NCI-H2081 (cell line): Measurements from ENCODE around the gene CDK13.

ENCODE experiments used
- DNase-seq, 2 experiments: peaks; one replicate each; lab custom pipeline; 2025; lab: John Stamatoyannopoulos, UW

CDK13 gene

DNA sequence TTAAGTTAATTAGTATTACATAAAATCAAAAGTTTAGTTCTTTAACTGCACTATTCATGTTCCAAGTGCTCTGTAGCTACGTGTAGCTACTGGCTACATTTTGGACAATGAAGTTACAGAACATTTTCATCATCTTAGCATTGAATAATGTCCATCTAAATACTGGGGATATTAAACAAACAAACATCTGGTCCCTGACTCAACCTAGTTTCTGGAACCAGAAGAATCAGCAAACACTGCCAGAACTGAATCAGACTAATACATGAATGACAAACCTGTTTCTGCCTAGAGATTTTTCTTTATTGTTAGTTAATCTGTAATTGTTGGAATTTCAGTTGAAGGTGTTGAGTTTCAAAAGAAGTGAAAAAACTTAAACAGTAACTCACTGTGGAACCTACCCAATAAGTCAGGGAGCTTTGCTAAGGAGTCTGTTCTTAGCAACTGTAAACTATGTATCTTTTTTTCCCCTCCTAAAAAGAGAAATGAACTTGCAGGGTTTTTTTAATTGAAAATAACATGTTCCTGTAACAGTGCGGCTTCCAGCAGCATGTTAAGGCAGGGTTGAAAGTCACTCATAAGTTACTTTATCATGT, 58.3 kb downstream of the CDK13 start:
- no peak for DNase-seq

DNA sequence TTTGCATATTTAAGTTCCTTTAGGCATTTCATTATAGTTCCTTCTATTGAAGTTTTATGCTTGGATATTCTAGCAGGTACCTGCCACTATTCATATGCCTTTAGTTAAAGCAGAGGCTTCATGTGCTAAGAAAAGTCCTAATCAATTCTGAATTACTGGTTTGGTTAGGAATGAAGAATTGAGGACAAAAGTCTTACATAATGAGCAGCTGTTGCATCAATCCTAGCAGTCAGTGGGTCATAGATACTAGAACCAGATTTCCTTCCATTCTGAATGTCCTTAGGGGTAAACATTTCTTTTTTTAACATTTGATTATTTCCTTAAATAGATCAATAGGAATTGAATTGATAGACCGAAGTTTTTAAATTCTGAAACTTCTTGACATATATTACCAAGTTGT, 59.2 kb downstream of the CDK13 start:
- DNase-seq, result no peak

DNA sequence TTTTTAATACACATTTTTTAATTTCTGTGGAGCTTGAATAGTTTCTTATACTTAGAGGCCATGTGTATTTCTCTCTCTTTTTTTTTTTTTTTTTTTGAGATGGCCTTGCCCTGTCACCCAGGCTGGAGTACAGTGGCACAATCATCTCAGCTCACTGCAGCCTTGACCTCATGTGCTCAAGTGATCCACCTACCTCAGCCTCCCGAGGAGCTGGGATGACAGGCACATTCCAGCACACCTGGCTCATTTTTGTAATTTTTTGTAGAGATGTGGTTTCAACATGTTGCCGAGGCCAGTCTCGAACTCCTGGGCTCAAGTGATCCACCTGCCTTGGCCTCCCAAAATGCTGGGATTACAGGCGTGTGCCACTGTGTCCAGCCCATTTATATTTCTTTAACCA, 64.3 kb downstream of the CDK13 start:
- no peak for DNase-seq

DNA sequence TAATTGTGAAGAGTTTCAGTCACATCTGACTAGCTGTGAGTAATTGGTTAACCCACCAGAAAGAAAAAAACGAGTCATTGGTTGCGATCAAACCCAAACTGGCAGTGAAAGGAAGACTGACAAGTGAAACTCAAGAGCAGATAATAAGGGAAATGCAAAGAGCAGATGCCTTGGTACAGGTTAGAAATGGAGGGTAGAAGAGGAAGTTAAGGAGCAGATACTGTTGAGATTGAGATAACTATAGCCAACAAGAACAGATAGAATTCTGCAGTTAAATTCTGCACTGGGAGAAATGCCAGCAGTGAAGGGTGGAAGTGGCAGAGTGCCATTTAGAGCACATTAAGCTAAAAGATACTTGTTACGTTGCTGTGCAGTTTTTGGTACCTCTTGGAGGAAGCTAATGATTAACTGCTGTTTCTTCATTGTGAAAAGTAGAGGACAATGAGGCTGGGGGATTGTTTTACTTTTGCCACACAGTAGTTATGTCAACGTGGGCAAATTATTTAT, 65.8 kb downstream of the CDK13 start:
- DNase-seq, result peak; percentile 2 to 59

DNA sequence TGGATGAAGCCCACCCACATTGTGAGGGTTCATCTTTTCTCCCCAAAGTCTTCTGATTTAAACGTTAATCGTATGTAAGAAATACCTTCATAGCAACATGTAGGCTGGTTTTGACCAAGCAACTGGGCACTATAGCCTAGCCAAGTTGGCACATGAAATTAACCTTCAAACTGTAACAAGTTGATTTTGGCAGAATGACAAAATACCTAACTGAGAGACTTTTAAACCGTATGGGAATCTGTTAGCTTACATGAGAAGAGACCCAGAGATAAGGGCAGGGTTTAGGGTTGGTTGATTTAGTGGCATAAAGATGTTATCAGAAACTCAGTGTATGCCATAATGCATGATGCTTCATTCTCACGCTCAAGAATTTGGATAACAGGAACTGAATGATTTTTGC, 69.5 kb downstream of the CDK13 start:
- no peak for DNase-seq

DNA sequence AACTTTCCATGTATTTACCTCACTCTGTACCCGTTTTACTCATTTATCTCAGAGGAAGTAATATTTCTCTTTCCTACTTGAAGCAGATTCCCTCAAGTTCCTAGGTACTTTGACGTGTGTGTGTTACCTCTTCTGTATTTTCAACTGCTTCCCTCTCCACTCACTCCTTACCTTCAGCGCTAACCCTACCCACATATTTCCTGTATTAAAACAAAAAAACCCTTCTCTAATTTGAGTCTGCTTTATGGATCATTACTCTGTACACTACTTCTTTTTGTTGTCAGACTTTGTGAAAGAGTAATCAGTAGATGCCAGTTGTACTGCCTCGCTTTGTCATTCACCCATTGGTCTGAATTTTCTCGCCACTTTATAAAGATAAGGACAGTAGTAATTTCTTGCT, 74.0 kb downstream of the CDK13 start:
- no peak for DNase-seq

DNA sequence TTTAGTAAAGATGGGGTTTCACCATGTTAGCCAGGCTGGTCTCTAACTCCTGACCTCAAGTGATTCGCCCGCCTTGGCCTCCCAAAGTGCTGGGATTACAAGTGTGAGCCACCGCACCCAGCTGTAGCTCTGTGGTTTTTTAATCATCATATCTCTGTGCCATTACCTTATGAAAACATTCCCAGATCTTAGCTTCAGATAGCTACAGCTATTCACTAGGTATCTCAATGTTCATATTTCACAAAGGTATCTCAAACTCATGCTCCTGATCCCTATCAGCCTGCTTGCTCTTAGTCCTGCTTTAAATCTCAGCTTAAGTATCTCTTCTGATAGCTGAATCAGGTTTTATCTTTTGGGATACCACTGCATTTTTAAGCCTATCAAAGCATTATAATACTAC, 74.8 kb downstream of the CDK13 start:
- no peak for DNase-seq

DNA sequence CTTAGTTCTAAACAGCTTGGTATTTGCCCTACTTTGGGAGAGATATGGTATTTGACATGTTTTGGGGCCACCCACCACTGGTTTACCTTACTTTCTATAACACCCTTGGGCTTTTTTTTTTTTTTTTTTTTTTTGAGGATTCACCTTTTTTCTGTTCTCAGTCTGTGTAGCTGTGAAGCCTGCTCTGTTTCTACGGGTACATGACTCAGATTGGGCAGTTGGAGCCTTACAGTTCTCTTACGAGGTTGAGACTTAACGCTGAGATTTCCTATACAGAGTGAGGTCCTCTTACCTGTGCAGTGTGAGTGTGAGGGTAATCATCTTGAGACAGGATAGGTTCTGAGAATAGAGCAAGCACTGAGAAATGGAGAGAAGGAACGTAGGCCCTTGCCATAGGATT, 77.5 kb downstream of the CDK13 start:
- DNase-seq, result no peak

DNA sequence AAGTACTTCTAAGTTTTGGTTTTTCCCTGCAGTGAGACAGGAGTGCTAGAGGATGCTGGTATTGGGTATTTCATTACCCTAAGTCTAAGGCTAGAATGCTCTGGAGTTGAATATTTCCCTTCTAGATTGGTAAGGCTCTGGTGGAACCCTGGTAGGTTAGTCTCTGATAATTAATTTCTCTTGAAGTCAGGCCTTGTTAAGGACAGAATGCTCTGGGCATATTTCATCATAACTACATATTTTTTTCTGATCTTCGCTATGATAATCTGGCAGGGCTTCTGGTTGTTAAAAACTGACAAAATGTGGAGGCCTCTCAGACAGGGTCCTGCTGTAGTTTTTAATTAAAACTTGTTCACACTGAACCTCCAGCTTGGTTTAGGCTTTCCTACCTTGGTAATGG, 83.8 kb downstream of the CDK13 start:
- DNase-seq, result no peak

DNA sequence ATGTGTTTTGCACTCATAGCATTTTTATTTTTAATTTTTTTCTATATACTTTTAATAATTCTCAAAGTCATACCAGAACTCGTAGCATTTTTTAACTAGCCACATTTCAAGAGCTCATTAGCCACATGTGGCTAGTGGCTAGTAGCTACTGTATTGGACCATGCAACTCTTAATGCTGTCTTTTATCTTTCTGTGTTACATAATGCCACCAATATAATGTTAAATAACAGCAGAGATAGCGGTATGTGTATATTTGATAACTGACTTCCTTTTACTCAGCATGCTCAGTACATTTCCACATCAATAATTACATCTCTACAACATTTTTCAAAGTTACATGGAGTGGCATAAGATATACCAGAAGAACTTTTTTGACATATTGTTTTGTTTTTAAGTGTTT, 91.4 kb downstream of the CDK13 start:
- no peak for DNase-seq

DNA sequence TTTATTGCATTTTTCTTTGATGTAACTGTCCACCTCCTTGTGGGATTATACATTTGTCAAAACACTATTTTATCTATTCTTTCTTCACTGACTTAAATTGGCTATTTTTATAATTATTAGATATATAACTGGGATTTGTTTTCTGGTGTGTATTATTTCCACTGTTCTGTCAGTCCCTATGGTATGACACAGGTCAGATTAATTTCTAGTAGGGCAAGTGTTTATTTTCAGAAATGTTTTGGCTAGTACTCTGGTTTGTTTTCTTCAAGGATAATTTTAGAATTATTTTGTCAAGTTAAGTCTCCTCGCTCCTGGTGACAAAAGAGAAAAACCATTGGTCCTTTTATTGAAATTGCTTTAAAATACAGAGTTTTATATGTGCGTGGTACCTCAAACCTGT, 93.1 kb downstream of the CDK13 start:
- no peak for DNase-seq

DNA sequence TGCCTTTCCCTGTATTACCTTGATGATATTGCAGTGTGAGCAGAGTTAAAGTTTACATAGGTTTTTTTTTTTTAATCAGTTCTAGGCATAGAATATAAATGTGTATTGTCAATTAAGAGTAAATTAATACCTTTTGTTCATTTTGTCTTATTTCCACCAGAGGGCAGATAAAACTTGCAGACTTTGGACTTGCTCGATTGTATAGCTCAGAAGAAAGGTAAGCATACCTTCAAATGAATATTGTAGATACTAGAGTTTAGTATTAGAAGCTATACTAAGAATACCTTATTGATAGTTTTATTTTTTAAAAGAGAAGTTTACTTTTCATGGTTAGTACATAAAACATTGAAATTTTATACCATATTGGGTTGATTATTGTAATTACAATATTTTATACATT, 97.6 kb downstream of the CDK13 start:
- DNase-seq, result no peak

DNA sequence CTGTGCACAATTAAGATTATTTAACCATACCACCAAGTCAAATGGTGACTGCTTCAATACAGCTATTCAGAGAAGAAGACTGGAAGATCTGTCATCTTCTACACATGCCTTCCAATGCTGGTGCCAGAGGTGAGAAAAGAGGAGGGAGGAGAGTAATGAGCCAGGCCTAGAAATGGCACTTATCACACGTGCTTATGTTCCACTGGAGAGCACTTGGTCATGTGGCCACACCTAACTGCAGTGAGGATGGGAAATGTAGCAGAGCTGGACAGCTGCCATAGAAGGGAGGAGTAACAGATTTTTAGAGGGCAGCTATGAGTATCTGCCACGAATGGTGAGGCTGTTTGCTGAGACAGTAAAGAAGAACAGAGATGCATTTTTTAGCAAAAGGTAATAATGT, 107.2 kb downstream of the CDK13 start:
- DNase-seq, result peak; percentile 11 to 45

DNA sequence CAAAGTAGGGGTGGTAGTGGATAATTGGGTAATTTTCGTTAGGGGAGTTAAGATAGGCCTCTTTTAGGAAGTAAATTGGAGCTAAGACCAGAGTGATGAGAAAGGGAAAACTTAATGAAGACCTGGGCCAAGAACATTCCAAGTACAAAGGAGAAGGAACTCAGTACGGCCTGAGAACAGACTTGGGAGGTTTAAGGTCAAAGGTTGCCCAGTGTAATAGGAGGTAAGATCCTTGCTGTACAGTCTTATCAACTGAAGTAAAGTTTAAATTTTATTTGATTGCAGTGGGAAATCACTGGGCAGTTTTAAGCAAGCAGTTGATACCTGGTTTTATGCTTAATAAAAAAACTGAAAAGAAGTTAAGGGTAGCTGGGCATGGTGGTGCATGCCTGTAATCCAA, 108.0 kb downstream of the CDK13 start:
- no peak for DNase-seq

DNA sequence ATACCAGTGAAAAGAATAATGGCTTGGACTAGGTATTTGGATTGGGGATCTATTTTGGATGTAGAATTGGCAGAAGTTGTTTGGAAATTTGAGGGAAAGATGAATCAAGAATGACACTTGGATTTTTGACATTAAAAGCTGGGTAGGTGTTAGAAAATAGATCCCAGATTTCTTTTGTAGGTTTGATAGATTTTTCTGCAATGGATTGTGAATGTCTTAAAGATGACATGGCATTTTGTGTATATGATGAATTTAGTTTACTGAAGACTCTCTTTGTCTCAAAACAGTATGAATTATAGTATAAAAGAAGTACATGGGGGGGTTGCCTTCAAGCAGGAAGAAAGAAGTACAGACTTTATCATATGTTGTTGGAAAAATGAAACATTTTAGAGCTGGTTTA, 108.6 kb downstream of the CDK13 start:
- no peak for DNase-seq

DNA sequence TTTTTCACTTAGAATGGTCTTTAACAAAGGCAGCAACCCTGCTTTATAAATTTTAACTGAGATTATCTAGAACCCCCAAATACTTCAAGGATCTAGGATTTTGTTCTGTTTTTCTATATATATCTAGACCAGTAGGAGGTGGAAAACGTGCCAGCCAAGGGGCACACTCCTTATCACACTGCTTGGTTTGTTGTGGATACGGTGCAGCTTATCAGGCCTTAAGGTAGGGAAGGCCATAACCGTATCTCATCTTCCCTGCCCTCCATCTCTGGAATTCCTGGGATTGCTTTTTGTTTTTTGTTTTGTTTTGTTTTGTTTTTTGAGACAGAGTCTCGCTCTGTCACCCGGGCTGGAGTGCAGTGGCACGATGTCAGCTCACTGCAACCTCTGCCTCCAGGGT, 109.0 kb downstream of the CDK13 start:
- DNase-seq, result no peak

DNA sequence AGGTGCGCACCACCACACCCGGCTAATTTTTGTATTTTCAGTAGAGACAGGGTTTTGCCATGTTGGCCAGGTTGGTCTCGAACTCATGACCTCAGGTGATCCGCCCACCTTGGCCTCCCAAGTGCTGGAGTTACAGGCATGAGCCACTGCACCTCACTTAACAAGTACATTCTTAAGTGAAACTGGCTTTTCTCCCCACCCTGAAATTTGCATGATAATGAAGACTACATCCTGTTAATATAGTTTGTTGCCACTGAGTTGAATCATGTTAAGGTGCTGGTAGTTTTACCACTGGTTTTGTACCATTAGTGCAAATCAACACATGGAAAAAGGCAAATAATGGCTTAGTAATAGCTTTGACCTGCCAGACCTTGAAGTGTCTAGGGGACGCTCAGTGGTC, 122.2 kb downstream of the CDK13 start:
- no peak for DNase-seq

DNA sequence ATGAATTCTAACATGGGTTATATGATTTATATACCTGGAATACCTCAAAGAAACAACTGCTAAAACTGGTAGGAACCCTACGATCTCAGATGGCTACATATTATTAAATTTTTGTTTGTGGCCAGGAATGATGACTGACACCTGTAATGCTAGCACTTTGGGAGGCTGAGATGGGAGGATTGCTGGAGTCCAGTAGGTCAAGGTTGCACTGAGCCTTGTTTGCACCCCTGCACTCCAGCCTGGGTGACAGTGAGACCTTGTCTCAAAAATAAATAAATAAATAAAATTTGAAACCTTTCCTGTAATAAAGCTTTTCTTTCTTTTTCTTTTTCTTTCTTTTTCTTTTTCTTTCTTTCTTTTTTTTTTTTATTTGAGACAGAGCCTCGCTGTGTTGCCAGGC, 123.2 kb downstream of the CDK13 start:
- no peak for DNase-seq

DNA sequence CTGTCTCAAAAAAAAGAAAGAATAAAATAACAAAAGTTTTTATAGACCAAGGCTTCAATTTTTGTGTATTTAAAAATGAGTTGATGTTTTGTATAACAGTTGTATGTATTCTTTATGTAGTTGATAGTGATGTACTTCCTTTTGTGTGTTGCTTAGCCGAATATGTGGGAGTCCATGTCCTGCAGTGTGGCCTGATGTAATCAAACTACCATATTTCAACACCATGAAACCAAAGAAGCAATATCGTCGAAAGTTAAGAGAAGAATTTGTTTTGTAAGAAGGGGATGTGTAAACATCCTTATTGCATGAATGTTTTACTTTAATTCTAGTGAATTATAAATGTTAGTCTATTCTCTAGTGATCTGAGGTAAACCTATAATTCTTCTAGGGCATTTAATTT, 127.8 kb downstream of the CDK13 start:
- DNase-seq, result no peak

DNA sequence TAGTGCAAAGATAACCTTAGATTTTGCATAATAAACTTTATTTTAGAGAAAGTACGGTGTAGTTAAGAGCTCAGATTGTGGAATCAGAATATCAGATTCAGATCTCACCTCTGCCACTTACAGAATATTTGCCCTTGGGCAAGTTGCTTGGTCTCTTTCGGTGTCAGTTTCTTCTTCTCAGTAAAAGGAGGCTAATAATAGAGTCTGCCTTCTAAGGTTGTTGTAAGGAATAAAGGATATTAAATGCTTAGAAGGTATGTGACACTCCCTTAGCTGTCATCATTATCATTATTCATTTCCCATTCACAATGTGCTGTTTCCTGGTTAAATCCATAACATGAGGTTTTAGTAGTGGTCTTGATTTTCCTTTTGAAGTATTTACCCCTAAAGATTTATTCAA, 142.1 kb downstream of the CDK13 start:
- DNase-seq, result no peak

DNA sequence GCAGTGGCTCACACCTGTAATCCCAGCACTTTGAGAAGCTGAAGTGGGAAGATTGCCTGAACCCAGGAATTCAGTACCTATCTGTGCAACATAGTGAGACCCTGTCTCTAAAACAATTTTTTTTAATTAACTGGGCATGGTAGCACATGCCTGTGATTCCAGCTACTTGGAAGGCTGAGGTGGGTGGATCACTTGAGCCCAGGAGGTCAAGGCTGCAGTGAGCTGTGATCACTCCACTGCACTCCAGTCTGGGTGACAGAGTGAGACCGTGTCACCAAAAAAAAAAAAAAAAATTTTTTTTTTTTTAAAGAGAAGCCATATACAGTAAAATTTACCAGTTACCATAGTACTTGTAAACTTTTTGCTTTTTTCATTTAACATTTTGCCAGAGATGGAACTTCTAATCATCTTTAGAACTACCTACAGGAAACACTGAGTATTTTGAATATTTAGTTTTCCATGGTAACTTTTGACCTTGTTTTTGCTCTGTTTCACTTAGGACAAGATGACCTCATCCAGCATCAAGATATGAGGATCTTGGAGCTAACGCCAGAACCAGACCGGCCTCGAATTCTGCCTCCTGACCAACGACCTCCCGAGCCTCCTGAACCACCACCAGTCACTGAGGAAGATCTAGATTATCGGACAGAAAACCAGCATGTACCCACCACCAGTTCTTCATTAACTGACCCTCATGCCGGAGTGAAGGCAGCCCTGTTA, 143.7 kb downstream of the CDK13 start:
- no peak for DNase-seq

DNA sequence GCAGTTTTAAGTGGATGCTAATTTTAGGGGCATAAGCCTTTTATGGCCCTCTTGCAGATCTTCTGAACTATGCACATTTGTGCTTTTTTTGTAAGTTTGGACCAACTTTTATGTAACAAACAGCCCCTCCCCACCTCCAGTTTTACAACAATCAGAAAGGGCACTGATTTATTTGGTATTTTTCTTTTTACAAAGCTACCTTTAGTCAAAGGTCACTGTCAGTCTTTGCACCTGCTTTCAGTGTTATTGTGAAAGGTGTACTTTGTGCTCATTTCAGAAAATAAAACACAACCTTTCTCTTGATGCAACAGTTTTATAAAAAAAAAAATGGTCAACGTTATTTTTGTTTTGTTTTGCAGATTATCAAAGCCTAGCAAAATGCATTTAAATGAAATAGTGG, 145.2 kb downstream of the CDK13 start:
- no peak for DNase-seq

DNA sequence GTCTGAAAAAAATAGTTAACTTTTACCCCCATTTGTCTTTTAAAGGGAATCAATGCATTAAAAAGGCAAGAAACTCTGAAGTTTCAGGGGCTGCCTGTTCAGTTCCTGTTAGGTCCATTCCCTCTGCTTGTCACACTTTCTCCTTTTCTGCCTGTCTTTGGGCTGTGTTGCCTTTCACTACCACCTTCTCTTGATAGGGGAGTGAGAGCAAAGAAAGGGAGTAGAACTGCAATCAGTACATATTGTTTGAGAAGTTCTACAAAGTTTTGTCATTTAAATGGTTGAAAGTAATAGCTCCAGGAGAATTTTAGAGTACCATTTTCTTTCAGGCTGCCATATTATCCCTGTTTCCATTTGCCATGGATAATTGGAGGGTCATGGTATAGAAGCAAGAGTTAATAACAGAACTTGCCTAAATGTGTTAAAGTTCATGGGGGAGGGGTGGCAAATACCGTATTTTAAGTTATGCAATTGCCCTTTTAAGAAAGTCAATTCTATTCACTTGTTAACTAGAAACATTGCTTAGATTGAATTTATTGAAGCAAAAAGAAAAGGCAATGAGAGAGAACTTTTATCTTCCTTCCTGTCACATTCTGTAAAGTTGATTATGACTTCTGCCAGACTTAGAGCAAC, 145.8 kb downstream of the CDK13 start:
- no peak for DNase-seq

DNA sequence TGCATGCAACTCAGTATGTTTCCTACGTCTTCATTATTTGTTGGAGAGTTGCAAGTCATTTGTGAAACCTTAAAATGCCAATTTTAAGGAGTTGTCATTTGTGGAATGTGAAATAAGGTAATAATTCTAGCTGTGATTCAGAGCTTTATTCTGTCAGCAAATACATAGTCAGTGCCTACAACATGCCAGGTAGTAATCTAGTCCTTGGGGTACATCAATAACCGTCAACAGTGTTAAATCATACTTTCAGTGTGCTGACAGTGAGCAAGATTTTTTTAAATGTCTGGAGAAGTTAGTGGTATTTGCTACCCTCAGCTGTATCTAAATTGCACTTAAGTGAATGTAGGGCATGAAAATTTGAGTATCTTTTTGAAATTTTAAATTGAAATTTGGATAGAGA, 147.7 kb downstream of the CDK13 start:
- DNase-seq, result no peak
